DMS53 (cell line): ENCODE measurements around the gene NOP9.
A peak's percentile ranks its signal among the peaks of the same experiment; 100 is the strongest.
"Not testable (repeated sequence)": the region's sequence is repeated elsewhere in the genome, so short reads cannot be mapped to it uniquely, and the experiment has no call there.

Source experiments
- DNase-seq: peaks from one replicate; lab custom pipeline; 2025; lab: John Stamatoyannopoulos, UW

The NOP9 gene

GRCh38 chr14:24349742-24350141 lies 50.1 kb downstream of the NOP9 start:
- DNase-seq = no peak

GRCh38 chr14:24351517-24351916 lies 51.9 kb downstream of the NOP9 start:
- no peak for DNase-seq

- DNase-seq = peak; percentile 94
Measured at GRCh38 chr14:24353559-24354481, 54.2 kb downstream of the NOP9 start.

- DNase-seq = not testable (repeated sequence)
Measured at GRCh38 chr14:24354482-24354825, 54.8 kb downstream of the NOP9 start.

GRCh38 chr14:24355009-24355408 lies 55.4 kb downstream of the NOP9 start:
- DNase-seq = no peak

GRCh38 chr14:24356208-24356607 lies 56.6 kb downstream of the NOP9 start:
- no peak for DNase-seq
